GM18907 (cell line): ENCODE data around the gene RAB36.

Experiments used
- ATAC-seq: cut with Tn5 transposase; IDR thresholded peaks from one replicate; pipeline ENCODE4 v1.9.1; 2021; ENCODE audit warnings: mild to moderate bottlenecking, moderate library complexity; ENCODE audit not compliant: unreplicated experiment

RAB36 gene

GRCh38 chr22:23120415-23120899, 24.8 kb upstream of the RAB36 start:
- no peak for ATAC-seq

- ATAC-seq = no peak
Observed at GRCh38 chr22:23121000-23121421, 24.3 kb upstream of the RAB36 start.

- no peak for ATAC-seq
Observed at GRCh38 chr22:23121424-23121823, 23.9 kb upstream of the RAB36 start.

- ATAC-seq = no peak
Observed at GRCh38 chr22:23122216-23122957, 22.9 kb upstream of the RAB36 start.

- no peak for ATAC-seq
Observed at GRCh38 chr22:23122992-23123803, 22.1 kb upstream of the RAB36 start.

DNA sequence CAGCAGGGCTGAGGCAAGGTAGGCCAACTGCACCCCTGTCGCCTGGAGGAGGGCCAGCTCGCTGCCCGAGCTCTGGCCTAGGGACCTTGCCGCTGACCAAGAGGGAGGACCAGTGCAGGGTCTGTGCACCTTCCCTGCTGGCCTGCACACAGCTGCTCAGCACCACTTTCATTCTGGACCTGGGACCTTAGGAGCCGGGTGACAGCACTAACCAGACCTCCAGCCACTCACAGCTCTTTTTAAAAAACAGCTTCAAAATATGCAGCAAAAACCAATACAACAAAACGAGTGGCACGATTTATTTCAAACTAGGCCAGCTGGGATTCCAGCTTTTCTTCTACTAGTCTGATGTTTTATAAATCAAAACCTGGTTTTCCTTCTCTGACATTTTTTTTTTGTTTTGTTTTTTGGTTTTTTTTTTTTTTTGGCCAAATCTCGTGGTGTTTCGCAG, 21.4 kb upstream of the RAB36 start:
- ATAC-seq = no peak

- ATAC-seq = no peak
Observed at GRCh38 chr22:23124611-23125511, 20.4 kb upstream of the RAB36 start.

DNA sequence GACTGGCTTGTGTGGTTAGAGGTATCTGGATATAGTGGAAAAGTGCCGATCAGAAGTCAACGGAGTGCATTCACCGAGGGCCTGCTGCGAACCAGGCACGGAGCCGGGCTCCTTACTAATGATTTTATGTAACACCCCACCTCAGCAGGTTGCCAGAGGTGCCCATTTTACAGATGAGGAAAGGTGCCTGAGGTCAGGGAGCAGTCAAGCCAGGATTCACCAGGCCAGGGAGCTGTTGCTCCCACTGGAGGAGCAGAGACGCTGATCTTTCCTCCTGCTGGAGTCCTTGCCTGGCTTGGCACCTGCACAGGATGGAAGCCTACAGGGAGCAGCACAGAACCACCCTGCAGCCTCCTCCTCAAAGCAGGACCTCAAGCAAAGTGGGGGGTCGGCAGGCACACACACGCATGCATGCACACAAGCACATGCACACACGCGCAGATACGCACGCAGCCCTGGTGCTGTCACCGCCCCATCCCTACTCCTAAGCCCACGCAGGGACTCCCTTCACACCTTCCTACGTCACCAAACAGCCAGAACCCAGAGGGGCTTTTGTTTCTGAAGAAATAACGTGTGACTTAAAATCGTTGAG, 19.7 kb upstream of the RAB36 start:
- ATAC-seq = no peak

DNA sequence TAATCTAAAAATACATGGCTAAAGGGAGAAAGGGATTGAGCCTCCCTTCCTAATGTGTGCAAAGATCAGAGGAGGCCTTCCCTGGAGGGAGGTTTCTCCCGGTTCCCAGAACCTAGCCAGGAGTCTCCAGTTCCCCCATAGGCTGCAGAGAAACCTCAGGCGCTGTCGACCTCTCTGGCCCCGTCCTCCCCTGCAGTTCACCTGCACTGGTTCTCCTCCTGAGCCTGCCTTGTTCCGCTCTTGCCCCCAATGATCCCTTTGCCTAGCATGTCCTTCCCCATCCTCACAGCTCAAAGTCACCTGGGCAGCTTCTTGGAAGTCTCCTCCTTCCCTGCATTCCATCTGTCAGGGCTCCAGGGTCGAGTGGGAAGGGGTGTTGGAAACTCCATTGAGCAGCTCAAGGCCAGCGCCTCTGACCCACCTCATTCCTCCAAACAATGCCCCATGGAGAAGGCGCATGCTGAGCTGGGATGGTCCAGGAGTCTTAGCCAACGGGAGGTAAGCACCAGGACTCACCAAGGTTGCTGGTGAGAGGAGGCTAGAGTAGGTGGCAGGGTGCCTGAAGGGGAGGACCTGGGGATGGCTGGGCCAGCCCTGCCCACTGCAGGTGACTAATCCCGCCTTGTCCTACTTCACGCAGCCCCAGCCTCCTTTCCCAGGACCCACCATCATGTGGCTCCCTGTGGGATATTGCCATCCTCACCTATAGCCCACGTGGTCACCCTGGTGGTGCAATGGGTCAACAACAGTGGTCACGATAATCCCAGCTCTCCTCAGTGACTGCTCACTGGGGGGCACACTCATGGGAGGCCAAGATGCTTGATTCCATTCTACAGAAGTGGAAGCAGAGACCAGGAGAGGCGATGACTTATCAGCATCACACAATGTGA, 18.9 kb upstream of the RAB36 start:
- ATAC-seq = no peak

- ATAC-seq = no peak
Observed at GRCh38 chr22:23127055-23127756, 18.1 kb upstream of the RAB36 start.

GRCh38 chr22:23127788-23128187, 17.5 kb upstream of the RAB36 start:
- ATAC-seq = no peak

GRCh38 chr22:23128269-23129108, 16.8 kb upstream of the RAB36 start:
- ATAC-seq = no peak

- ATAC-seq = no peak
Observed at GRCh38 chr22:23129149-23129548, 16.1 kb upstream of the RAB36 start.

- no peak for ATAC-seq
Observed at GRCh38 chr22:23130697-23131096, 14.6 kb upstream of the RAB36 start.

DNA sequence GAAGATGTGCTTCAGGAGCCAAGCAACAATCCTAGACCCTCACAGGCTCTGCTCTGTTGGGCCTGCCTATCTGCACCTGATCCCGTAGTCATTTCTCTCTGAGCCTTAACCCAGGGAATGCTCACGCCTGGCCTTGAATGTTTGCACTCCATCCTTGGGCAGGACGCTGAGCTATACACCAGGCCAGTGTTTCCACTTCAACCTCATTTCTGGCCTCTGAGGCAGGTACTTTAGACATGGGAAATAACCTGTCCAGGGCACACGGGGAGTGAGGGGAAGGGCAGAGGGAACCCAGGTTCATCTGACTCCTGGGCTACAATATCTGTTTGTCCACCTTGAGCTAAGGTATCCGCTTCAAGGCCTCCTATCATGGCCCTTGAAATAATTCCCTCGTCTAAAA, 13.3 kb upstream of the RAB36 start:
- ATAC-seq = no peak

DNA sequence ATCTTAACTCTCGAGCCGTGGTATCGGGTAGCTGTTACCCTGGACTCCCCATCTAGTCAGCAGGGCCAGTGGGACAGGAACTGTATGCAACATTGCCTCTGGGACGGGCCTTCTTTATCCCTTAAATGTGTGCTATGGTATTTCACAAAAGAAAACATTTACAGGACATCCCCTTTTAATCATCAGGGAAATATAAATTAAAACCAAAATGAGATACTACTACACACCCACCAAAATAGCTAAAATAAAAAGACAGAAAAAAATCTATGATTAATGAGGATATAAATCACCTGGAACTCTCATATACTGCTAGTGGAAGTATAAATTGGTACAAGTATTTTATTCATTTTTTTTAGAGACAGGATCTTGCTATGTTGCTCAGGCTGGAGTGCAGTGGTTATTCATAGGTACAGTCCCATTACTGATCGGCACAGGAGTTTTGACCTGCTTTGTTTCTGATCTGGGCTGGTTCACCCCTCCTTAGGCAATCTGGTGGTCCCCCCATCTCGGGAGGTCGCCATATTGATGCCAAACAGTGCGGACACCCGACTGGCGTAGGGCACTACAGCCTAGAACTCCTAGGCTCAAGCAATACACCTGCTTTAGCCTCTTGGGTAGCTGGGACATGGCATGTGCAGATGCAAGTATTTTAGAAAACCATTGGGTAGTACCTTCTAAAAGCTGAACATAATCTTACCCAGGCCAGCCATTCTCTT, 12.7 kb upstream of the RAB36 start:
- no peak for ATAC-seq

- no peak for ATAC-seq
Observed at GRCh38 chr22:23133922-23134321, 11.4 kb upstream of the RAB36 start.
